SK-N-SH treated with all-trans-retinoic acid at 6 μM for 48 hours (cell line): ENCODE measurements around the gene GARIN1A.
"Not testable (repeated sequence)": the region's sequence is repeated elsewhere in the genome, so short reads cannot be mapped to it uniquely, and the experiment has no call there.

ENCODE experiments used
- ATAC-seq: fragments of 200-7000 bp; cut with Tn5 transposase; 3 replicates; pipeline ENCODE4 v1.9.1; 2020; ENCODE audit warnings: mild to moderate bottlenecking, moderate library complexity
- ARNTL ChIP-seq: fragments of 450-650 bp; formaldehyde crosslinking; IDR thresholded peaks from 2 replicates; pipeline ENCODE4 v1.5.0; 2020; ENCODE audit warnings: low read depth, mild to moderate bottlenecking, moderate library complexity, borderline replicate concordance
- BACH2 ChIP-seq: fragments of 250-450 bp; sonication (Bioruptor Pico); IDR thresholded peaks from 2 replicates; pipeline ENCODE4 v1.9.0; 2021; ENCODE audit warnings: mild to moderate bottlenecking, borderline replicate concordance
- CREB5 ChIP-seq: fragments of 250-450 bp; sonication (Bioruptor Pico); IDR thresholded peaks from 2 replicates; pipeline ENCODE4 v1.5.1; 2020; ENCODE audit warnings: low read depth, mild to moderate bottlenecking, moderate library complexity
- CSDC2 ChIP-seq: fragments of 250-450 bp; sonication (Bioruptor Pico); IDR thresholded peaks from 2 replicates; pipeline ENCODE4 v1.5.0; 2020; ENCODE audit warnings: mild to moderate bottlenecking, moderate library complexity
- CSRNP3 ChIP-seq: fragments of 250-450 bp; sonication (Bioruptor Pico); IDR thresholded peaks from 2 replicates; pipeline ENCODE4 v1.5.1; 2021; ENCODE audit warnings: mild to moderate bottlenecking, moderate library complexity
- ESRRG ChIP-seq: fragments of 250-450 bp; sonication (Bioruptor Pico); IDR thresholded peaks from 2 replicates; pipeline ENCODE4 v1.6.1; 2021; ENCODE audit warnings: mild to moderate bottlenecking
- GLIS3 ChIP-seq: fragments of 250-450 bp; sonication (Bioruptor Pico); IDR thresholded peaks from 2 replicates; pipeline ENCODE4 v1.5.0; 2020; ENCODE audit warnings: mild to moderate bottlenecking, moderate library complexity
- ISL1 ChIP-seq: fragments of 250-450 bp; sonication (Bioruptor Pico); IDR thresholded peaks from 2 replicates; pipeline ENCODE4 v2.1.2; 2022; ENCODE audit warnings: mild to moderate bottlenecking, moderate library complexity
- OSR1 ChIP-seq: fragments of 250-450 bp; sonication (Bioruptor Pico); IDR thresholded peaks from 2 replicates; pipeline ENCODE4 v1.8.0; 2022; ENCODE audit warnings: moderate library complexity, mild to moderate bottlenecking, inconsistent platforms
- PATZ1 ChIP-seq: fragments of 250-450 bp; sonication (Bioruptor Pico); IDR thresholded peaks from 2 replicates; pipeline ENCODE4 v1.8.0; 2020; ENCODE audit warnings: mild to moderate bottlenecking, moderate library complexity, borderline replicate concordance
- POU6F1 ChIP-seq: fragments of 250-450 bp; sonication (Bioruptor Pico); IDR thresholded peaks from 2 replicates; pipeline ENCODE4 v1.8.0; 2021; ENCODE audit warnings: low read depth, mild to moderate bottlenecking, moderate library complexity, borderline replicate concordance
- RARB ChIP-seq: fragments of 250-450 bp; sonication (Bioruptor Pico); IDR thresholded peaks from 2 replicates; pipeline ENCODE4 v1.8.0; 2021; ENCODE audit warnings: mild to moderate bottlenecking, moderate library complexity
- SNAI2 ChIP-seq: fragments of 250-450 bp; sonication (Bioruptor Pico); IDR thresholded peaks from 2 replicates; pipeline ENCODE4 v1.5.0; 2020; ENCODE audit warnings: mild to moderate bottlenecking, moderate library complexity
- TCF4 ChIP-seq: fragments of 250-450 bp; sonication (Bioruptor Pico); IDR thresholded peaks from 2 replicates; pipeline ENCODE4 v1.8.0; 2021; ENCODE audit warnings: mild to moderate bottlenecking, moderate library complexity, borderline replicate concordance
- TOX ChIP-seq: fragments of 250-450 bp; sonication (Bioruptor Pico); IDR thresholded peaks from 2 replicates; pipeline ENCODE4 v1.8.0; 2021; ENCODE audit warnings: mild to moderate bottlenecking, moderate library complexity, borderline replicate concordance
- TSHZ2 ChIP-seq: fragments of 250-450 bp; sonication (Bioruptor Pico); IDR thresholded peaks from 2 replicates; pipeline ENCODE4 v1.5.0; 2020; ENCODE audit warnings: mild to moderate bottlenecking, moderate library complexity
- ZC3H10 ChIP-seq: fragments of 250-450 bp; sonication (Bioruptor Pico); IDR thresholded peaks from 2 replicates; pipeline ENCODE4 v1.5.1; 2021; ENCODE audit warnings: mild to moderate bottlenecking, moderate library complexity
- ZFP3 ChIP-seq: fragments of 250-450 bp; sonication (Bioruptor Pico); IDR thresholded peaks from 2 replicates; pipeline ENCODE4 v1.5.0; 2020; ENCODE audit warnings: mild to moderate bottlenecking, moderate library complexity
- ZFP30 ChIP-seq: fragments of 450-650 bp; formaldehyde crosslinking; IDR thresholded peaks from 2 replicates; pipeline ENCODE4 v1.5.0; 2022; ENCODE audit warnings: mild to moderate bottlenecking, moderate library complexity
- ZNF565 ChIP-seq: fragments of 450-650 bp; formaldehyde crosslinking; conservative IDR thresholded peaks from 2 replicates; pipeline ENCODE4 v1.5.0; 2020; ENCODE audit warnings: low read depth, mild to moderate bottlenecking, moderate library complexity
- ZNF8 ChIP-seq: fragments of 450-650 bp; formaldehyde crosslinking; IDR thresholded peaks from 2 replicates; pipeline ENCODE4 v1.5.0; 2020; ENCODE audit warnings: mild to moderate bottlenecking, moderate library complexity

Gene GARIN1A

GRCh38 chr7:128676665-128677064 lies 4.6 kb downstream of the GARIN1A start:
- no peak for ATAC-seq

GRCh38 chr7:128679920-128680319 lies 7.8 kb downstream of the GARIN1A start:
- TF ChIP-seq ZFP30 (CRISPR knock-in tag) (no peak), CREB5 (CRISPR knock-in tag) (no peak), TCF4 (CRISPR knock-in tag) (no peak), ARNTL (CRISPR knock-in tag) (no peak), SNAI2 (no peak), POU6F1 (CRISPR knock-in tag) (no peak), ZC3H10 (no peak), ZNF565 (CRISPR knock-in tag) (no peak), ISL1 (no peak), TOX (CRISPR knock-in tag) (no peak), CSDC2 (no peak), RARB (no peak), GLIS3 (CRISPR knock-in tag) (no peak), BACH2 (CRISPR knock-in tag) (no peak)
- TF ChIP-seq, all 23 proteins: peak for 0

More at GRCh38 chr7:128676665-128677064, 4.6 kb downstream of the GARIN1A start:
- TF ChIP-seq ZNF8 (CRISPR knock-in tag) (no peak), GLIS3 (CRISPR knock-in tag) (no peak)

GRCh38 chr7:128681794-128682537 lies 9.9 kb downstream of the GARIN1A start:
- TF ChIP-seq GLIS3 (CRISPR knock-in tag) (no peak), ZNF8 (CRISPR knock-in tag) (no peak)
- ATAC-seq = no peak

More at GRCh38 chr7:128679920-128680319, 7.8 kb downstream of the GARIN1A start:
- no peak for ATAC-seq

- ATAC-seq = not testable (repeated sequence)
Observed at GRCh38 chr7:128683270-128683669, 11.2 kb downstream of the GARIN1A start.

- ATAC-seq = not testable (repeated sequence)
Observed at GRCh38 chr7:128683738-128684137, 11.6 kb downstream of the GARIN1A start.

GRCh38 chr7:128687131-128687530 lies 15.0 kb downstream of the GARIN1A start:
- no peak for ATAC-seq
- TF ChIP-seq TOX (CRISPR knock-in tag) (no peak), SNAI2 (no peak), ISL1 (no peak), ZNF8 (CRISPR knock-in tag) (no peak), PATZ1 (CRISPR knock-in tag) (no peak), OSR1 (CRISPR knock-in tag) (no peak), CSRNP3 (CRISPR knock-in tag) (no peak), POU6F1 (CRISPR knock-in tag) (no peak), ESRRG (CRISPR knock-in tag) (no peak), TCF4 (CRISPR knock-in tag) (no peak), GLIS3 (CRISPR knock-in tag) (no peak), ZNF565 (CRISPR knock-in tag) (no peak), TSHZ2 (no peak), BACH2 (CRISPR knock-in tag) (no peak), ARNTL (CRISPR knock-in tag) (no peak), ZFP3 (CRISPR knock-in tag) (no peak), CSDC2 (no peak)
